ENCODE data around the gene PATJ.

DNA sequence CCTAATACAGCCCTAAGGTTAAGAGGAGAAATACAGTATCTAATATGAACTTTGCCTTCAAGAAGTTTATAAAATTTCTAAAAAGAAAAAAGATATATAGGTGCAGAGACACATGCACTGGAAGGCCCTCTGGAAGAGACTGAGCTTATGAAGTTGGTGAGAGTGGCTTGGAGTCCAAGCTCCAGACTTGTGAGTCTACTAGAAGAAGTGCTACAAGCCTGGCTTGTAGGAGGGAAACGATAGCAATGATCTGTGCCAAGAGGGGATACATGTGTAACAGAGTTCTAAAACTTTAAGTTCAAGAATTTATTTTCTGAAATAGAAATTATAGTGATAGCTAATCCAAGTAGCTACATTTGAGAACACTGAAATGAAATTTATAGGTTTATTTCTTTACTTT is 213.0 kb downstream of the PATJ start:
- TF ChIP-seq, protein P1, sequence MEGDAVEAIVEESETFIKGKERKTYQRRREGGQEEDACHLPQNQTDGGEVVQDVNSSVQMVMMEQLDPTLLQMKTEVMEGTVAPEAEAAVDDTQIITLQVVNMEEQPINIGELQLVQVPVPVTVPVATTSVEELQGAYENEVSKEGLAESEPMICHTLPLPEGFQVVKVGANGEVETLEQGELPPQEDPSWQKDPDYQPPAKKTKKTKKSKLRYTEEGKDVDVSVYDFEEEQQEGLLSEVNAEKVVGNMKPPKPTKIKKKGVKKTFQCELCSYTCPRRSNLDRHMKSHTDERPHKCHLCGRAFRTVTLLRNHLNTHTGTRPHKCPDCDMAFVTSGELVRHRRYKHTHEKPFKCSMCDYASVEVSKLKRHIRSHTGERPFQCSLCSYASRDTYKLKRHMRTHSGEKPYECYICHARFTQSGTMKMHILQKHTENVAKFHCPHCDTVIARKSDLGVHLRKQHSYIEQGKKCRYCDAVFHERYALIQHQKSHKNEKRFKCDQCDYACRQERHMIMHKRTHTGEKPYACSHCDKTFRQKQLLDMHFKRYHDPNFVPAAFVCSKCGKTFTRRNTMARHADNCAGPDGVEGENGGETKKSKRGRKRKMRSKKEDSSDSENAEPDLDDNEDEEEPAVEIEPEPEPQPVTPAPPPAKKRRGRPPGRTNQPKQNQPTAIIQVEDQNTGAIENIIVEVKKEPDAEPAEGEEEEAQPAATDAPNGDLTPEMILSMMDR (IDR thresholded peaks at IDR 0.05): no peak
- TF ChIP-seq POLR2AphosphoS5 (IDR thresholded peaks at IDR 0.05): no peak
